GM21390 (cell line): Measurements from ENCODE around the gene GPN1.
"Not testable (repeated sequence)": the region's sequence is repeated elsewhere in the genome, so short reads cannot be mapped to it uniquely, and the experiment has no call there.

Experiments used
- ATAC-seq: cut with Tn5 transposase; IDR thresholded peaks from one replicate; pipeline ENCODE4 v1.9.1; 2021; ENCODE audit not compliant: unreplicated experiment

Gene GPN1

GRCh38 chr2:27626921-27627320, 1.9 kb upstream of the GPN1 start:
- ATAC-seq, result not testable (repeated sequence)

- ATAC-seq, result peak; percentile 38
Observed at GRCh38 chr2:27627963-27628766, 685 bp upstream of the GPN1 start.

- not testable (repeated sequence) for ATAC-seq
Observed at GRCh38 chr2:27630257-27630656, 1.4 kb downstream of the GPN1 start.

- ATAC-seq, result no peak
Observed at GRCh38 chr2:27634291-27634690, 5.4 kb downstream of the GPN1 start.

- no peak for ATAC-seq
Observed at GRCh38 chr2:27636766-27637165, 7.9 kb downstream of the GPN1 start.

GRCh38 chr2:27638037-27638637, 9.3 kb downstream of the GPN1 start:
- ATAC-seq, result no peak

GRCh38 chr2:27638709-27639108, 9.9 kb downstream of the GPN1 start:
- no peak for ATAC-seq

GRCh38 chr2:27640722-27641245, 11.9 kb downstream of the GPN1 start:
- no peak for ATAC-seq

GRCh38 chr2:27645197-27645596, 16.3 kb downstream of the GPN1 start:
- no peak for ATAC-seq

- no peak for ATAC-seq
Observed at GRCh38 chr2:27647289-27647688, 18.4 kb downstream of the GPN1 start.

- ATAC-seq, result no peak
Observed at GRCh38 chr2:27647737-27648136, 18.9 kb downstream of the GPN1 start.

- ATAC-seq, result no peak
Observed at GRCh38 chr2:27651056-27651455, 22.2 kb downstream of the GPN1 start.

- ATAC-seq, result no peak
Observed at GRCh38 chr2:27652341-27652740, 23.5 kb downstream of the GPN1 start.

- ATAC-seq, result no peak
Observed at GRCh38 chr2:27652790-27653189, 23.9 kb downstream of the GPN1 start.

- no peak for ATAC-seq
Observed at GRCh38 chr2:27653397-27653796, 24.5 kb downstream of the GPN1 start.

- no peak for ATAC-seq
Observed at GRCh38 chr2:27655155-27655951, 26.5 kb downstream of the GPN1 start.

- no peak for ATAC-seq
Observed at GRCh38 chr2:27661371-27661770, 32.5 kb downstream of the GPN1 start.

GRCh38 chr2:27663285-27664153, 34.7 kb downstream of the GPN1 start, which contains the start of the genes SLC4A1AP and SUPT7L:
SLC4A1AP (plus strand) TSS chr2:27663889; CDS start chr2:27663915, 26 bp downstream.
SUPT7L (minus strand) TSS chr2:27663614; CDS start chr2:27662192, 1,422 bp downstream.
- peak; percentile 59 for ATAC-seq

GRCh38 chr2:27664154-27664574, 35.3 kb downstream of the GPN1 start:
- peak; percentile 29 for ATAC-seq

- no peak for ATAC-seq
Observed at GRCh38 chr2:27664622-27665363, 35.9 kb downstream of the GPN1 start.
